Hepatocyte (in vitro differentiated cells): Measurements from ENCODE around the gene GALNT5. TPM values are rescaled to one million over a fixed set of nuclear protein-coding genes. Genes with fewer than 3 reads are reported as not detected.

Experiments
- DNase-seq: peaks from one replicate; pipeline ENCODE4 v3.0.0-alpha.2; 2016; ENCODE audit warnings: low spot score
- H2AFZ ChIP-seq: fragments of 200-600 bp; sonication (generic); 2 replicates; pipeline ENCODE4 v1.6.0; 2016; ENCODE audit warnings: antibody characterized with exemption, mild to moderate bottlenecking
- H3K27ac ChIP-seq: fragments of 200-600 bp; sonication (generic); 2 replicates; pipeline ENCODE4 v1.5.1; 2016; ENCODE audit warnings: mild to moderate bottlenecking
- H3K27me3 ChIP-seq: fragments of 200-600 bp; sonication (generic); 2 replicates; pipeline ENCODE4 v1.6.1; 2016
- H3K36me3 ChIP-seq: fragments of 200-600 bp; sonication (generic); replicated peaks from 2 replicates; pipeline ENCODE4 v1.5.1; 2016; ENCODE audit warnings: low read depth; ENCODE audit not compliant: insufficient read depth
- H3K4me1 ChIP-seq: fragments of 200-600 bp; sonication (generic); 2 replicates; pipeline ENCODE4 v1.5.1; 2016; ENCODE audit warnings: mild to moderate bottlenecking, moderate library complexity; ENCODE audit not compliant: insufficient read depth
- H3K4me2 ChIP-seq: fragments of 200-600 bp; sonication (generic); 2 replicates; pipeline ENCODE4 v1.6.0; 2016
- H3K4me3 ChIP-seq: fragments of 200-600 bp; sonication (generic); 2 replicates; pipeline ENCODE4 v1.5.1; 2016; ENCODE audit warnings: mild to moderate bottlenecking
- H3K79me2 ChIP-seq: fragments of 200-600 bp; sonication (generic); 2 replicates; pipeline ENCODE4 v1.6.0; 2017; ENCODE audit warnings: mild to moderate bottlenecking
- H3K9me2 ChIP-seq: fragments of 200-600 bp; sonication (generic); replicated peaks from 2 replicates; pipeline ENCODE4 v1.6.0; 2017; ENCODE audit warnings: mild to moderate bottlenecking; ENCODE audit not compliant: insufficient read depth
- H3K9me3 ChIP-seq: fragments of 200-600 bp; sonication (generic); 2 replicates; pipeline ENCODE4 v1.5.1; 2016; ENCODE audit warnings: low read depth, mild to moderate bottlenecking
- H4K20me1 ChIP-seq: fragments of 200-600 bp; sonication (generic); 2 replicates; pipeline ENCODE4 v1.6.0; 2016; ENCODE audit warnings: mild to moderate bottlenecking; ENCODE audit not compliant: insufficient read depth, poor library complexity, severe bottlenecking
- CTCF ChIP-seq: fragments of 200-600 bp; sonication (generic); IDR thresholded peaks from 2 replicates; pipeline ENCODE4 v1.5.1; 2016; ENCODE audit warnings: antibody characterized with exemption, mild to moderate bottlenecking; ENCODE audit not compliant: poor library complexity
- EZH2 ChIP-seq: fragments of 200-600 bp; sonication (generic); IDR thresholded peaks from 2 replicates; pipeline ENCODE4 v1.6.1; 2016; ENCODE audit warnings: antibody characterized with exemption, mild to moderate bottlenecking, borderline replicate concordance
- EZH2phosphoT487 ChIP-seq: fragments of 200-600 bp; sonication (generic); IDR thresholded peaks from one replicate; pipeline ENCODE4 v1.6.1; 2018; ENCODE audit warnings: antibody characterized with exemption, mild to moderate bottlenecking, low read depth, moderate library complexity; ENCODE audit not compliant: unreplicated experiment, severe bottlenecking
- WGBS: methylation state at CpG from one replicate; pipeline ENCODE4 v1.1.6; 2016; ENCODE audit warnings: low lambda C conversion rate; ENCODE audit errors: missing lambda C conversion rate; 5-methylcytosine and 5-hydroxymethylcytosine counted together
- polyA plus RNA-seq: library from polyadenylated mRNA; unstranded; fragments of >200 nt; fragmentation: Nextera tagmentation; extraction: Ambion mirVana; gene quantifications from 2 replicates; pipeline ENCODE4 v1.2.1, GENCODE V29; 2016
- total RNA-seq: library from RNA; depleted of rRNA; stranded (reverse); fragments of >200 nt; gene quantifications from 2 replicates; pipeline ENCODE4 v1.2.3, GENCODE V29; 2014

GALNT5 gene
- total and polyA plus RNA-seq, 2 experiments from 2014 or later, result 6.0 to 16.3 TPM

- no peaks in the 10 kb centered on the region for H3K36me3 ChIP-seq
- H3K4me2 ChIP-seq, result no peak overlapping the region
- no peaks in the 10 kb centered on the region for H3K9me3 ChIP-seq
- TF ChIP-seq CTCF (no peak), EZH2 (no peak), EZH2phosphoT487 (no peak)
- H3K79me2 ChIP-seq, result no peaks in the 10 kb centered on the region
- no peak for DNase-seq
- no peaks in the 10 kb centered on the region for H3K27me3 ChIP-seq
- H3K9me2 ChIP-seq, result no peaks in the 10 kb centered on the region
- WGBS, result 76% methylated on average over 3 of the region's 3 CpGs
- no peaks in the 10 kb centered on the region for H4K20me1 ChIP-seq
- H3K4me3 ChIP-seq, result no peak overlapping the region
- no peak overlapping the region for H3K27ac ChIP-seq
- H2AFZ ChIP-seq, result no peak overlapping the region
- H3K4me1 ChIP-seq, result peaks cover 4% of the 10 kb centered on the region
These were observed 69.2 kb downstream of the GALNT5 start for GRCh38 chr2:157326698-157327097.

- WGBS, result 70% methylated on average over 3 of the region's 3 CpGs
- no peaks in the 10 kb centered on the region for H3K27me3 ChIP-seq
- H3K4me3 ChIP-seq, result no peak overlapping the region
- no peaks in the 10 kb centered on the region for H3K36me3 ChIP-seq
- no peak overlapping the region for H3K27ac ChIP-seq
- TF ChIP-seq EZH2 (no peak), CTCF (no peak), EZH2phosphoT487 (no peak)
- DNase-seq, result no peak
- H3K4me2 ChIP-seq, result no peak overlapping the region
- no peaks in the 10 kb centered on the region for H3K79me2 ChIP-seq
- H3K9me2 ChIP-seq, result no peaks in the 10 kb centered on the region
- peaks cover 4% of the 10 kb centered on the region for H3K4me1 ChIP-seq
- no peaks in the 10 kb centered on the region for H4K20me1 ChIP-seq
- no peak overlapping the region for H2AFZ ChIP-seq
- no peaks in the 10 kb centered on the region for H3K9me3 ChIP-seq
These were observed 69.7 kb downstream of the GALNT5 start for GRCh38 chr2:157327200-157327599.

DNA sequence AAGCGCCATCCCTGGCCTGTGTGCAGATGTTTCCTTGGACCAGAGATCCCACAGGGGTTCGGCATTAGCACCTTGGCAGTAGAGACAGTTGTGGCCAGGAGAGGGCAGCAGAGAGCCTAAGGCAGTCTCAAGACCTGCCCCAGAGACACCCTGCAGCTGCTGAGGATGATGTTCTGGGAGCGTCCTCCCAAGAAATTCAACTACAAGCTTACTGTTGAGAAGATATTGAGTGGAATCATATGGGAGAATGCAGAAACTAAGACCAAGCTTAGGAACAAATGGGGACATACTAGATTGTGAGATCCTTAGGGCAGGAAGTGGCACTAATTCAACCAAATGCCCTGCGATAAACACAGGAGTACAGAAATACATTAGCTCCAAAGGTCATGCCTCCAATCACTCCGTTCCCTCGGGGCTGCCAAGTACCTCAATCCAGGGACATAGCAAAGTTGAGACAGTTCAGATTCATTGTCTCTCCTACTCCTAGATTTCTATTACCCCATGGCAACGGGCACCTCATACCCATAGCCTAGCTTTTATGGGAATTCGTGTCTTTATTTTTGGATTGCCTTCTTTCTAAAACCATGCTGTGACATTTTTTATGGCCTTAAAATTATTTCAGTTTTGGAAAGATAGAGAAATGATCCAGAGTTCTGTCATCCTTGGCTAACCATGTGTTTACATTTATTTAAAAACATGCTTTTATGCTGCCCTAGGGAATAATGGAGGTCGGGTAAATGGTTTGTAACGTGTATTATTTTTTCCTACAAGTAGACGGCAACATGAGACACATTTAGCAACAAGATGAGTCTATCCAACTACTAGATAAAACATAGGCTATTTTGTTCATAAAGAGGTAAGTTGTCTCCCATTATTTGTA is 70.4 kb downstream of the GALNT5 start:
- whole genome bisulfite sequencing, result 56% methylated on average over 11 of the region's 11 CpGs
- no peak overlapping the region for H3K4me3 ChIP-seq
- H3K4me2 ChIP-seq, result no peak overlapping the region
- H3K4me1 ChIP-seq, result peaks cover 4% of the 10 kb centered on the region
- no peak for TF ChIP-seq EZH2phosphoT487
- TF ChIP-seq CTCF, result peak; percentile 71
- DNase-seq, result peak; percentile 89
- no peak overlapping the region for H2AFZ ChIP-seq
- H3K79me2 ChIP-seq, result no peaks in the 10 kb centered on the region
- no peak overlapping the region for H3K27ac ChIP-seq
- no peaks in the 10 kb centered on the region for H3K27me3 ChIP-seq
- H3K36me3 ChIP-seq, result no peaks in the 10 kb centered on the region
- no peaks in the 10 kb centered on the region for H4K20me1 ChIP-seq
- no peaks in the 10 kb centered on the region for H3K9me3 ChIP-seq
- no peaks in the 10 kb centered on the region for H3K9me2 ChIP-seq
